GM23338 (cell line): Measurements from ENCODE around the gene STRC. TPM values are rescaled to one million over a fixed set of nuclear protein-coding genes. Genes with fewer than 3 reads are reported as not detected.
"Not testable (repeated sequence)": the region's sequence is repeated elsewhere in the genome, so short reads cannot be mapped to it uniquely, and the experiment has no call there.

Experiments
- ATAC-seq: fragments of 200-7000 bp; cut with Tn5 transposase; 3 replicates; pipeline ENCODE4 v1.9.1; 2020
- DNase-seq: peaks from one replicate; pipeline ENCODE4 v3.0.0-alpha.2; 2015; ENCODE audit warnings: low spot score
- H2AFZ ChIP-seq: fragments of 200-600 bp; sonication (generic); 2 replicates; pipeline ENCODE4 v1.8.0; 2016; ENCODE audit warnings: antibody characterized with exemption, mild to moderate bottlenecking, moderate library complexity
- H3F3A ChIP-seq: fragments of 200-600 bp; sonication (generic); replicated peaks from 2 replicates; pipeline ENCODE4 v1.8.0; 2017; ENCODE audit warnings: antibody characterized with exemption, mixed run types, low read depth
- H3K27ac ChIP-seq: fragments of 200-600 bp; sonication (generic); 2 replicates; pipeline ENCODE4 v1.6.1; 2016; ENCODE audit warnings: low read depth
- H3K27me3 ChIP-seq: fragments of 200-600 bp; sonication (generic); 2 replicates; pipeline ENCODE4 v1.8.0; 2016; ENCODE audit warnings: mild to moderate bottlenecking, mixed run types, moderate library complexity; ENCODE audit not compliant: insufficient read depth
- H3K36me3 ChIP-seq: fragments of 200-600 bp; sonication (generic); 2 replicates; pipeline ENCODE4 v1.8.0; 2016; ENCODE audit warnings: mild to moderate bottlenecking; ENCODE audit not compliant: insufficient read depth
- H3K4me1 ChIP-seq: fragments of 200-600 bp; sonication (generic); 2 replicates; pipeline ENCODE4 v1.8.0; 2016; ENCODE audit warnings: mild to moderate bottlenecking, moderate library complexity; ENCODE audit not compliant: insufficient read depth
- H3K4me2 ChIP-seq: fragments of 200-600 bp; sonication (generic); 2 replicates; pipeline ENCODE4 v1.7.1; 2017; ENCODE audit warnings: mixed run types
- H3K4me3 ChIP-seq: fragments of 200-600 bp; sonication (generic); 2 replicates; pipeline ENCODE4 v1.6.1; 2016; ENCODE audit warnings: mixed run types
- H3K79me2 ChIP-seq: fragments of 200-600 bp; sonication (generic); replicated peaks from 2 replicates; pipeline ENCODE4 v1.8.0; 2017; ENCODE audit warnings: mild to moderate bottlenecking; ENCODE audit not compliant: insufficient read depth
- H3K9me2 ChIP-seq: fragments of 200-600 bp; sonication (generic); 2 replicates; pipeline ENCODE4 v1.8.0; 2017; ENCODE audit not compliant: insufficient read depth
- H4K20me1 ChIP-seq: fragments of 200-600 bp; sonication (generic); replicated peaks from 2 replicates; pipeline ENCODE4 v1.8.0; 2017; ENCODE audit warnings: mild to moderate bottlenecking; ENCODE audit not compliant: insufficient read depth
- H3K27ac Mint-ChIP-seq: 2 replicates; pipeline ENCODE4 v1.8.0; 2020; ENCODE audit warnings: inconsistent platforms, mild to moderate bottlenecking, moderate library complexity, mixed read lengths
- H3K27me3 Mint-ChIP-seq: 3 replicates; pipeline ENCODE4 v1.8.0; 2022; ENCODE audit warnings: low read depth, mild to moderate bottlenecking, moderate library complexity, mixed read lengths, inconsistent platforms; ENCODE audit not compliant: insufficient read depth, poor library complexity
- H3K36me3 Mint-ChIP-seq: 3 replicates; pipeline ENCODE4 v1.8.0; 2021; ENCODE audit warnings: low read depth, mild to moderate bottlenecking, inconsistent platforms, moderate library complexity, mixed read lengths
- H3K4me1 Mint-ChIP-seq: 3 replicates; pipeline ENCODE4 v1.8.0; 2020; ENCODE audit warnings: mild to moderate bottlenecking, inconsistent platforms, mixed read lengths
- H3K4me3 Mint-ChIP-seq: 3 replicates; pipeline ENCODE4 v1.8.0; 2021; ENCODE audit warnings: moderate library complexity, mild to moderate bottlenecking, inconsistent platforms, mixed read lengths
- H3K9me3 Mint-ChIP-seq: 3 replicates; pipeline ENCODE4 v1.8.0; 2020; ENCODE audit warnings: moderate library complexity, mild to moderate bottlenecking, inconsistent platforms, mixed read lengths
- polyA plus RNA-seq: library from polyadenylated mRNA; unstranded; fragments of >200 nt; fragmentation: Nextera tagmentation; extraction: Ambion mirVana; gene quantifications from 2 replicates; pipeline ENCODE4 v1.2.1, GENCODE V29; 2016
- total RNA-seq: library from RNA; depleted of rRNA; stranded (reverse); fragments of >200 nt; shearing (Covaris generic); gene quantifications from 2 replicates; pipeline ENCODE4 v1.2.3, GENCODE V29; 2014

Gene STRC
- total and polyA plus RNA-seq, 2 experiments from 2014 or later, result 0.40 to 0.45 TPM

- not testable (repeated sequence) for H3K27ac Mint-ChIP-seq, H3K4me3 ChIP-seq, H3K27ac ChIP-seq, H3F3A ChIP-seq, H3K27me3 Mint-ChIP-seq, H4K20me1 ChIP-seq, H3K4me1 Mint-ChIP-seq, H3K9me3 Mint-ChIP-seq, DNase-seq, H2AFZ ChIP-seq, H3K79me2 ChIP-seq, H3K4me3 Mint-ChIP-seq, H3K27me3 ChIP-seq, H3K4me1 ChIP-seq, ATAC-seq, H3K9me2 ChIP-seq, H3K4me2 ChIP-seq, H3K36me3 ChIP-seq
- peaks cover 23% of the 10 kb centered on the region for H3K36me3 Mint-ChIP-seq
Observed at GRCh38 chr15:43599131-43599530, 19.5 kb downstream of the STRC start.

GRCh38 chr15:43593328-43594190 lies 25.0 kb downstream of the STRC start, which contains the start of gene CKMT1B:
Gene CKMT1B, plus strand, starts transcription at chr15:43594027. Its CDS starts 192 bp downstream, at chr15:43594219.
- not testable (repeated sequence) for H3K4me1 ChIP-seq, H3K27me3 Mint-ChIP-seq, H3K4me3 ChIP-seq

GRCh38 chr15:43592841-43593240 lies 25.8 kb downstream of the STRC start:
- H3K36me3 Mint-ChIP-seq, H4K20me1 ChIP-seq, DNase-seq, H3K27ac Mint-ChIP-seq, H3K27me3 Mint-ChIP-seq, H3F3A ChIP-seq, H3K4me1 Mint-ChIP-seq, H3K4me3 Mint-ChIP-seq, H3K9me2 ChIP-seq, H3K4me2 ChIP-seq, H2AFZ ChIP-seq, H3K27me3 ChIP-seq, H3K27ac ChIP-seq, H3K79me2 ChIP-seq, H3K9me3 Mint-ChIP-seq, H3K4me1 ChIP-seq, H3K36me3 ChIP-seq, H3K4me3 ChIP-seq, ATAC-seq: not testable (repeated sequence)

More at GRCh38 chr15:43593328-43594190, 25.0 kb downstream of the STRC start, which contains the start of gene CKMT1B:
- not testable (repeated sequence) for H3K9me2 ChIP-seq, H2AFZ ChIP-seq, H3K4me1 Mint-ChIP-seq, H3K36me3 ChIP-seq, DNase-seq, H3F3A ChIP-seq, H3K79me2 ChIP-seq, H3K27me3 ChIP-seq, H3K27ac Mint-ChIP-seq, H3K4me2 ChIP-seq, H4K20me1 ChIP-seq, H3K4me3 Mint-ChIP-seq, H3K9me3 Mint-ChIP-seq, H3K27ac ChIP-seq
- H3K36me3 Mint-ChIP-seq, result peaks cover 10% of the 10 kb centered on the region
- ATAC-seq, result peak; percentile 82

- H3K4me3 Mint-ChIP-seq, H3K9me3 Mint-ChIP-seq: not testable (repeated sequence)
Observed at GRCh38 chr15:43589778-43590466, 28.7 kb downstream of the STRC start, which contains the start of gene PPIP5K1. Gene PPIP5K1, minus strand, starts transcription at chr15:43590208. Its CDS starts 5,704 bp downstream, at chr15:43584504.

GRCh38 chr15:43574607-43575006 lies 44.0 kb downstream of the STRC start:
- not testable (repeated sequence) for H3K4me1 ChIP-seq, H3K4me2 ChIP-seq, H3K36me3 Mint-ChIP-seq, ATAC-seq, H3K36me3 ChIP-seq, H3K27me3 ChIP-seq, H3K9me2 ChIP-seq, H3K27me3 Mint-ChIP-seq, H4K20me1 ChIP-seq, H3F3A ChIP-seq, H3K27ac Mint-ChIP-seq, DNase-seq, H3K79me2 ChIP-seq, H3K4me3 ChIP-seq, H3K9me3 Mint-ChIP-seq, H3K4me1 Mint-ChIP-seq, H3K4me3 Mint-ChIP-seq, H2AFZ ChIP-seq, H3K27ac ChIP-seq

More at GRCh38 chr15:43589778-43590466, 28.7 kb downstream of the STRC start, which contains the start of gene PPIP5K1:
- H3K36me3 ChIP-seq, H3F3A ChIP-seq, H2AFZ ChIP-seq, H3K79me2 ChIP-seq, H3K4me2 ChIP-seq, H3K4me1 Mint-ChIP-seq, H3K27ac ChIP-seq, H3K9me2 ChIP-seq, H3K27me3 Mint-ChIP-seq, H4K20me1 ChIP-seq, DNase-seq, H3K27ac Mint-ChIP-seq, H3K36me3 Mint-ChIP-seq, H3K4me3 ChIP-seq, H3K27me3 ChIP-seq, H3K4me1 ChIP-seq: not testable (repeated sequence)
- peak; percentile 65 for ATAC-seq

- not testable (repeated sequence) for H3K4me2 ChIP-seq, H3K79me2 ChIP-seq, H3K36me3 ChIP-seq, H3K9me3 Mint-ChIP-seq, ATAC-seq, H3K36me3 Mint-ChIP-seq, H3F3A ChIP-seq, H3K9me2 ChIP-seq, H3K4me1 ChIP-seq, H4K20me1 ChIP-seq, H3K27ac Mint-ChIP-seq, H3K4me1 Mint-ChIP-seq, H3K27me3 Mint-ChIP-seq, DNase-seq, H3K4me3 ChIP-seq, H3K4me3 Mint-ChIP-seq, H2AFZ ChIP-seq, H3K27ac ChIP-seq, H3K27me3 ChIP-seq
Observed at GRCh38 chr15:43566615-43567014, 52.0 kb downstream of the STRC start.
